GM19438 (cell line): ENCODE data around the gene PAX2.

Experiments used
- ATAC-seq: cut with Tn5 transposase; IDR thresholded peaks from one replicate; pipeline ENCODE4 v1.9.1; 2021; ENCODE audit warnings: low read depth; ENCODE audit not compliant: unreplicated experiment

The PAX2 gene

GRCh38 chr10:100810835-100811116, 65.4 kb downstream of the PAX2 start:
- ATAC-seq: no peak

GRCh38 chr10:100811261-100811660, 65.9 kb downstream of the PAX2 start:
- no peak for ATAC-seq

DNA sequence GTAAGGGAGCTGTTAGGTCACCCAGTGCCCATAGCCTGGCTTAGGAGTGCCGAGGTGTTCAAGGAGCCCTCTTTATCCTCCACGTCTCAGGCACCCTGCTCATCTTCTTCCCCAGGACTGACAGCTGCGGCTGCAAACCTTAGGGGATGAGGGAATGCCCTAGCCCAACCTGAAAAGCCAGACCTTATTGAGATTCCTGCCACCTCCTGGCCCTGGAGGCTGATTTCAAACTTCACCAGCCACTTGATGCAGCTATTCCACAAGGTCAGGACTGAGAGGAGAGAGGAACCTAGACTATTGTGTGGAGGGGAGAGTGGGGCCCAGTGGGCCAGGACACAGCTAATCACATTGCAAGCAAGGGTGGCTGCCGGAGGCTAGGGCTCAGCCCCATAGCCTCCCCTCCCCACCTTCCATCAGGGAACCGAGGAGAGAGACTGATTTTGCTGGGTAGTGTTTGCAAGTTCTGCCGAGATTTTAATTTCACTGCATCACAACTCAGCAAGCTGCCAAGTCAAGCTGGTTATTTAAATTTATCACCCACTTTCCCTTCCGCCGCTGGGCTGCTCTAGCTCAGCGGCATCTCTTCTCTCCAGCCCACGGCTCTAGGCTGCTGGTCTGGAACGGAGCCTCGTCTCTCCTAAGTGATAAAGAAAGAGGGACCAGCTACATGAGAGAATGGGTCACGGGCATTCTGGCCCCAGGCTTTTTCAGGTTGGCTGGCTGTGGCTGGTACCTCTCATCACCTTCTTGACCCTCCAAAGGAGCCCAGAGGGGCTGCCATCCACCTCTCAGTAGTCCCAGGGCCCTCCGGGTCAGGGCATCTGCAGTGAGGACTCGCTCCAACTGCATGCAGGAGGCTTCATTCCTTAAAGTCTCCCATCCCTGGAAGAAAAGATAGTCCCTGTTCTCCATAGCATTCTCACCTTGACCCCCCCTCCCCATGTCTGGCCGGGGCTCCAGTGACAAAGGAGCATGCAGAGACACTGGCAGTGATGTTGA, 66.7 kb downstream of the PAX2 start:
- ATAC-seq: no peak

GRCh38 chr10:100812978-100813377, 67.6 kb downstream of the PAX2 start:
- ATAC-seq: no peak

- no peak for ATAC-seq
Measured at GRCh38 chr10:100814751-100815474, 69.5 kb downstream of the PAX2 start.

- no peak for ATAC-seq
Measured at GRCh38 chr10:100816671-100817070, 71.3 kb downstream of the PAX2 start.

DNA sequence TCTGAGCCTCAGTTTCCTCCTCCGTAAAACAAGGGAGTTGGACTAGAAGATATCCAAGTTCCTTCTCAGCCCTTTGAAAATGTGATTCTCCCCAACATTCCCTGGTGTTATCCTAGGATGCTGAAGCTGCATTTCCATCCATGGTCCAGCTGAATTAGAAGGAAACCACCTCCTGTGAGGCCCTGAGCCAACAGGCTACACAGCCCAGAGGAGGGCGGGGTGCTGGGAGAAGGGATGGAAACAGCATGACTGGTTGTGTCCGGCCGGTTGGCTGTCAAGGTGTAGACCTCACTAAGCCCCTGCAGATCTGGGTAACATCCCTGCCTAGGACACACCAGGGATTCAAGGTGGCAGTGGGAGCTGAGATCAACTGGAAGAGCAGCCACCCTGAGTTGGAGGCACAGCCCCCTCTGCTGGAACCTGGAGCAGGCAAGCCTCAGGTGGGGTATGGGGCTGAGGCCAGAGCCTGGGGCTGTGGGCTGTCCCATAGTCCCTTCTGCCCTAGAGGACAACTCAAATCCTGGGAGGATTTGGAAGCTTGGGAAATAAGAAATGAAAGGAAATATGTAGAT, 72.0 kb downstream of the PAX2 start:
- no peak for ATAC-seq

- no peak for ATAC-seq
Measured at GRCh38 chr10:100819424-100819823, 74.0 kb downstream of the PAX2 start.

- no peak for ATAC-seq
Measured at GRCh38 chr10:100823194-100823593, 77.8 kb downstream of the PAX2 start.

DNA sequence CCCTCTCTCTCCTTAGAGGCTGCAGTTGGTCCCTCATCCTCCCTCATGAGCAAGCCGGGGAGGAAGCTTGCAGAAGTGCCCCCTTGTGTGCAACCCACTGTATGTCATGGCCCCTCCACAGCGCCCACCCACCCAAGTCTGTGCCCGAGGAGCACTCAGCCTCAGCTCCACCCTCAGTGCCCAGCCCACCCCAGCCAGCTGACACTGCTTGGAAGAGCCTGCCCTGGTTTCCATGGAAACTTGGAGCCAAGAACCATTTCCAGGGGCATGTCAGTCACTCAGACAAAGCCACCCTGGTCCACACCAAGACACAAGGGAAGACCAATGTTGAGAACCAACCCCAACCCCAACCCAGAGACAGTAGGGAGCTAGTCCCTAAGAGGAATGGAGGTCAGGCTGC, 79.5 kb downstream of the PAX2 start:
- ATAC-seq: no peak

DNA sequence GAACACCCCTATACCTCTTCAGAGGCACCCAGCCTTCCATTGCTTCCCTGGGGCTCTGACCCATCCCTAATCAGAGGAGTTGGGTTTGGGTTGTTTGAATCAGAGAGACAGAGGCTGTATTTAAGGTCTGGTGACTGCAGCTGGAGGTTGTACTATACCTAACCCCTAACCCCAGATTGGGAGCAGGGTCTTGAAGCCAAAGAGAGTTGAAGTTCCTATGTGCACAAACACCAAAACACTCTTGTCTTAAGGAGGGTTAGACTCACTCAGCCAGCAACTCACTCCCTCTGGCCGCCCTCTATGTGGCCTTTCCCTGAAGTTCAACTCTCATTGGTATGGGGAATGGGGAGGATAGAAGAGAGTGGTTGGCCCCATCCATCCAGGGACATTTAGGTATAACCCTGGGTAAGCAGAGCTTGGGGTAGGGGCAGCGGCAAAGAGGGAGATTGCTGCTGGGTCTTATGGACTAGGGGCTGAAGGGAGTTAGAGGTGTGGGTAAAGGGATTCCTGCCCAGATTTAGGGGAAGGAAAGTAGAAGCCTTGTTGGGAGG, 80.0 kb downstream of the PAX2 start:
- no peak for ATAC-seq

DNA sequence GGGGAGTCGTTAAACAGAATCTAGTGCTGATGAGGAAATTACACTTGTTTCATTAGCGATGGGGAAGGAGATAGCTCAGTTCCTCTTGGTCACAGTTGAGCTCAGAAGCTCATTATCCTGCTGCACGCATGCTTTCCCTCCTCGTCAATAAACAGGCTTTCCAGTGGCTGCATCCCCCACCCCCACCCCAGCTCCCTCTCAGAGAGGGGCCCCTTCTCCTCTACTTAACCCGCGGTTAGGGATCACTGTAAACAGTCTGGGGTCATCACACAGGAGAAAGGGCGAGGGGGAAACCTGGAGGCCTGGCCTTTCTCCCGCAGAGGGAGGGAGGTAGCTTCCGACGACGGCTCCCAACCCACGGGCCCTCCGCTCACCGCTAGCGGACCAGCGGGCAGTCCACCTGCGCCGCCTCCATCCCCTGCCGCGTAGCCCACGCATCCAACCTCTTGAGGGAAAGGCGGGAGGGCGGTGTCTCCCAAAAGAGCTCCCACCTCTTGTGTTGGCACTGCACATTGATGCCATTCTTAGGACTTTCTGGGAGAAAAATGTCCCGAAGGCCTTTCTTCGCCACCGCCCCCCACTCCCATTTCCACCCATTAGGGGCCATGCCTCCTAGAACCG, 80.8 kb downstream of the PAX2 start:
- no peak for ATAC-seq

DNA sequence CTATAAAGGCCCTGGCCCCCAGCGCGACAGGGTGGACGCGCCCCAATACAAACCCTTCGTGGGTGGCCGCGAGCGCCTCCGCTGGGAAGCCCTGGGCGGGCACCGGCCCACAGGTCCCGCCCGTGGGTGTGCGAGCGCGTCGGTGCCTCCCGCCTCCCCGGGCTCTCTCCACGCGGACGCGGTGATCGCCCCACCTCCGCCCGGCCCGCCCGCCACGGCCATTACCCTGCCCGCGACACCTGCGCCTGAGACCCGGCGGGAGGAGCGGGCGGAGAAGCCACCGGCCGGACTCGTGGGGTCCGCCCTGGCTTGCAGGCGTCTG, 81.2 kb downstream of the PAX2 start:
- ATAC-seq: no peak

- no peak for ATAC-seq
Measured at GRCh38 chr10:100826983-100827818, 81.8 kb downstream of the PAX2 start.

GRCh38 chr10:100827819-100828737, 82.7 kb downstream of the PAX2 start:
- no peak for ATAC-seq

GRCh38 chr10:100828738-100829096, 83.3 kb downstream of the PAX2 start:
- ATAC-seq: no peak

DNA sequence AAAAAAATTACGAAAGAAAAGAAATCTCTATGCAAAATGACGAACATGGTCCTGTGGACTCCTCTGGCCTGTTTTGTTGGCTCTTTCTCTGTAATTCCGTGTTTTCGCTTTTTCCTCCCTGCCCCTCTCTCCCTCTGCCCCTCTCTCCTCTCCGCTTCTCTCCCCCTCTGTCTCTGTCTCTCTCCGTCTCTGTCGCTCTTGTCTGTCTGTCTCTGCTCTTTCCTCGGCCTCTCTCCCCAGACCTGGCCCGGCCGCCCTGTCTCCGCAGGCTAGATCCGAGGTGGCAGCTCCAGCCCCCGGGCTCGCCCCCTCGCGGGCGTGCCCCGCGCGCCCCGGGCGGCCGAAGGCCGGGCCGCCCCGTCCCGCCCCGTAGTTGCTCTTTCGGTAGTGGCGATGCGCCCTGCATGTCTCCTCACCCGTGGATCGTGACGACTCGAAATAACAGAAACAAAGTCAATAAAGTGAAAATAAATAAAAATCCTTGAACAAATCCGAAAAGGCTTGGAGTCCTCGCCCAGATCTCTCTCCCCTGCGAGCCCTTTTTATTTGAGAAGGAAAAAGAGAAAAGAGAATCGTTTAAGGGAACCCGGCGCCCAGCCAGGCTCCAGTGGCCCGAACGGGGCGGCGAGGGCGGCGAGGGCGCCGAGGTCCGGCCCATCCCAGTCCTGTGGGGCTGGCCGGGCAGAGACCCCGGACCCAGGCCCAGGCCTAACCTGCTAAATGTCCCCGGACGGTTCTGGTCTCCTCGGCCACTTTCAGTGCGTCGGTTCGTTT, 83.9 kb downstream of the PAX2 start:
- no peak for ATAC-seq

- no peak for ATAC-seq
Measured at GRCh38 chr10:100829933-100830727, 84.7 kb downstream of the PAX2 start.
